ENCODE results near the gene PLOD2.

DNA sequence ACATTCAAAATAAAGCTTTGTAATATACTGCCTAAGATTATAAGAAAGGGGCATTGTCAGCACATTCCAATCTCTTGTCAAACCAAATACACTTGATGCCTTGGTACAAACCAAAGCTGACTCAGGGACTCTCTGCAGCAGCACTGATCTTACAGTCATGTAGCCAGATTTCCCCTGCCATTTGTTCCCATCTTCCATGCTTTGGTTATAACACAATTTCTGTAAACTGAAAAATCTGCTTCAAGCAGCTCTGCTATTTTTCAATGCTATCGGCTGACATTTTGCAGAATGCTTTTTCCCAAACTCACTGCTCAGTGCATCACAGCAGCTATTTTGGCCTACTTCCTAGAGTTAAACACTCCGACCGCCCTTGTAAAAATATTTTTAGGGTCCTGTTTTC, 18.2 kb downstream of the PLOD2 start:
- TF ChIP-seq, protein P1, sequence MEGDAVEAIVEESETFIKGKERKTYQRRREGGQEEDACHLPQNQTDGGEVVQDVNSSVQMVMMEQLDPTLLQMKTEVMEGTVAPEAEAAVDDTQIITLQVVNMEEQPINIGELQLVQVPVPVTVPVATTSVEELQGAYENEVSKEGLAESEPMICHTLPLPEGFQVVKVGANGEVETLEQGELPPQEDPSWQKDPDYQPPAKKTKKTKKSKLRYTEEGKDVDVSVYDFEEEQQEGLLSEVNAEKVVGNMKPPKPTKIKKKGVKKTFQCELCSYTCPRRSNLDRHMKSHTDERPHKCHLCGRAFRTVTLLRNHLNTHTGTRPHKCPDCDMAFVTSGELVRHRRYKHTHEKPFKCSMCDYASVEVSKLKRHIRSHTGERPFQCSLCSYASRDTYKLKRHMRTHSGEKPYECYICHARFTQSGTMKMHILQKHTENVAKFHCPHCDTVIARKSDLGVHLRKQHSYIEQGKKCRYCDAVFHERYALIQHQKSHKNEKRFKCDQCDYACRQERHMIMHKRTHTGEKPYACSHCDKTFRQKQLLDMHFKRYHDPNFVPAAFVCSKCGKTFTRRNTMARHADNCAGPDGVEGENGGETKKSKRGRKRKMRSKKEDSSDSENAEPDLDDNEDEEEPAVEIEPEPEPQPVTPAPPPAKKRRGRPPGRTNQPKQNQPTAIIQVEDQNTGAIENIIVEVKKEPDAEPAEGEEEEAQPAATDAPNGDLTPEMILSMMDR (IDR thresholded peaks at IDR 0.05; ENCODE audit: insufficient read depth, low read length) = no peak
- no peak for TF ChIP-seq POLR2AphosphoS5 (IDR thresholded peaks at IDR 0.05; ENCODE audit: low read depth)

Data from HL-60 (cell line).